H1 (cell line): ENCODE data around the gene IPO13. TPM values are rescaled to one million over a fixed set of nuclear protein-coding genes. Genes with fewer than 3 reads are reported as not detected.

Experiments
- CHD7 ChIP-seq: fragments of 300-600 bp; sonication (generic); IDR thresholded peaks from 2 replicates; pipeline ENCODE4 v1.7.1; 2012; ENCODE audit warnings: low read length, moderate library complexity, mild to moderate bottlenecking, inconsistent platforms; ENCODE audit not compliant: insufficient replicate concordance
- CTBP2 ChIP-seq: IDR thresholded peaks from 2 replicates; pipeline ENCODE4 v1.7.0; 2011; ENCODE audit warnings: borderline replicate concordance, mild to moderate bottlenecking, moderate library complexity, mixed read lengths, low read length; ENCODE audit not compliant: insufficient read depth, insufficient read length
- EZH2 ChIP-seq: fragments of 200-600 bp; sonication (generic); IDR thresholded peaks from 2 replicates; pipeline ENCODE4 v1.7.1; 2012; ENCODE audit warnings: low read depth, mild to moderate bottlenecking, moderate library complexity, low read length, inconsistent platforms; ENCODE audit not compliant: severe bottlenecking
- FOSL1 ChIP-seq: IDR thresholded peaks from 2 replicates; pipeline ENCODE4 v1.6.1; 2011; ENCODE audit warnings: mild to moderate bottlenecking, low read depth, low read length, moderate library complexity; ENCODE audit not compliant: insufficient read depth
- MAX ChIP-seq: IDR thresholded peaks from 2 replicates; pipeline ENCODE4 v1.6.1; 2012; ENCODE audit warnings: inconsistent platforms
- NRF1 ChIP-seq: IDR thresholded peaks from 2 replicates; pipeline ENCODE4 v1.6.1; 2011; ENCODE audit warnings: mild to moderate bottlenecking, low read depth, low read length, improper control_type of control experiment
- POLR2AphosphoS5 ChIP-seq: IDR thresholded peaks from 2 replicates; pipeline ENCODE4 v1.6.1; 2011; ENCODE audit warnings: low read depth, low read length
- POU5F1 ChIP-seq: IDR thresholded peaks from 2 replicates; pipeline ENCODE4 v1.6.1; 2011; ENCODE audit warnings: low read depth, mild to moderate bottlenecking, low read length, moderate library complexity
- SIRT6 ChIP-seq: IDR thresholded peaks from one replicate; pipeline ENCODE4 v1.7.1; 2012; ENCODE audit warnings: low read length, inconsistent platforms
- SP4 ChIP-seq: IDR thresholded peaks from 2 replicates; pipeline ENCODE4 v1.6.1; 2012; ENCODE audit warnings: low read length, inconsistent platforms
- TAF7 ChIP-seq: optimal IDR thresholded peaks from 2 replicates; pipeline ENCODE3; 2011; ENCODE audit warnings: low read depth, mild to moderate bottlenecking, inconsistent platforms, low read length, moderate library complexity, borderline replicate concordance
- TEAD4 ChIP-seq: IDR thresholded peaks from 2 replicates; pipeline ENCODE4 v1.6.1; 2012; ENCODE audit warnings: low read depth, low read length, inconsistent platforms, mixed read lengths
- polyA plus RNA-seq, 7 experiments: library from polyadenylated mRNA; depleted of rRNA in 3 of 7; stranded (reverse) in 5 of 7; unstranded in 2 of 7; fragments of >200 nt in 5 of 7; fragments of 200-250 nt in 2 of 7; gene quantifications; 1 replicate in 5 of 7; 2 replicates in 1 of 7; 4 replicates in 1 of 7; pipeline versions ENCODE4 v1.2.1 to v1.2.3, GENCODE V29; 2011 to 2013; ENCODE audit warnings: missing spikeins in 2 of 7, mixed read lengths in 2 of 7
- total RNA-seq: library from RNA; stranded (reverse); fragmentation: NEBNext Ultra II Directional; extraction: Animal tissue kit (Norgen Biotek cat#: 25700); gene quantifications from 2 replicates; pipeline ENCODE4 v1.2.1, GENCODE V29; 2021

IPO13 gene
- total and polyA plus RNA-seq, 2 of the 8 experiments (the other 6 are each of a cell fraction or from before 2014, with no cell fraction given): 23.0 to 27.0 TPM

GRCh38 chr1:43963890-43964289 lies 17.1 kb downstream of the IPO13 start (continued):
- TF ChIP-seq CHD7: no peak
- TF ChIP-seq POU5F1: no peak
- no peak for TF ChIP-seq FOSL1
- no peak for TF ChIP-seq CTBP2
- no peak for TF ChIP-seq SIRT6
- no peak for TF ChIP-seq SP4
- no peak for TF ChIP-seq MAX
- TF ChIP-seq NRF1: no peak
- TF ChIP-seq TAF7: no peak
- no peak for TF ChIP-seq TEAD4
- no peak for TF ChIP-seq EZH2
- TF ChIP-seq POLR2AphosphoS5: no peak
